HepG2 (cell line): ENCODE data around the gene OGT.

Source experiments
- CTCF ChIP-seq: sonication (generic); formaldehyde crosslinking; IDR thresholded peaks from 2 replicates; pipeline ENCODE4 v1.5.0; 2020; ENCODE audit warnings: mild to moderate bottlenecking, missing genetic modification reagents, moderate library complexity
- POLR2AphosphoS5 ChIP-seq: IDR thresholded peaks from 2 replicates; pipeline ENCODE4 v1.6.1; 2012; ENCODE audit warnings: low read depth, low read length

GRCh38 chrX:71619193-71619592 lies 86.3 kb downstream of the OGT start:
- no peak for TF ChIP-seq CTCF (CRISPR knock-in tag)
- no peak for TF ChIP-seq POLR2AphosphoS5
